Astrocyte (in vitro differentiated cells and primary cell): Measurements from ENCODE around the gene CYP21A2.
"Not testable (repeated sequence)": the region's sequence is repeated elsewhere in the genome, so short reads cannot be mapped to it uniquely, and the experiment has no call there.

ENCODE experiments used
- CTCF ChIP-seq: IDR thresholded peaks from 2 replicates; pipeline ENCODE4 v1.5.1; 2011; ENCODE audit warnings: low read depth, mild to moderate bottlenecking, inconsistent platforms, low read length, moderate library complexity; ENCODE audit not compliant: insufficient read depth
- EZH2 ChIP-seq: IDR thresholded peaks from 2 replicates; pipeline ENCODE4 v1.6.1; 2012; ENCODE audit warnings: mild to moderate bottlenecking, low read length, inconsistent platforms; ENCODE audit not compliant: insufficient read depth

DNA sequence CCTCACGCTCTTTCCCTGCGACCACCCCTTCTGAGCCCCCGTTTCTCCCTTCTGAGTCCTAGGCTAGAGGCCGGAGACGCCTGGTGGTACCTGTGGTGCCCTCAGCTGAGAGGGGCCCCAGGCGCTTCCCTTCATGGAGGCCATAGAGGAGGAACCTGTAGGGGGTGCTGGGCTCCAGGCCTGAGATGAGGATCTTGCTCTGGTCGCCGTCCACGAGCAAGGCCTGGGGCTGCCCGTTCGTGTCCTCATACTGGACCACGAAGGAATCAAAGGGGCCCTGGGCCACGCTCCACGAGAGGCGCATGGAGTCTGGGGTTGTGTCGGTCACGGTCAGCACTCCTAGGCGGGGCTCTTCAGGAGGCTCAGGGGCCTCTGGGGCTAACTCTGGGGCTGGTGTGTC lies 6.7 kb downstream of the CYP21A2 start:
- TF ChIP-seq CTCF, EZH2: not testable (repeated sequence)
